WI38 (cell line): ENCODE measurements around the gene FITM2.
"Not testable (repeated sequence)": the region's sequence is repeated elsewhere in the genome, so short reads cannot be mapped to it uniquely, and the experiment has no call there.

Source experiments
- H3K4me3 ChIP-seq: 2 replicates; pipeline ENCODE4 v1.5.1; 2011; ENCODE audit warnings: low read depth, mild to moderate bottlenecking, control low read depth, low read length
- CTCF ChIP-seq: IDR thresholded peaks from 2 replicates; pipeline ENCODE4 v1.5.1; 2012; ENCODE audit warnings: low read depth, mild to moderate bottlenecking, control low read depth, low read length

FITM2 gene

GRCh38 chr20:44306927-44307326, 4.1 kb downstream of the FITM2 start:
- no peak overlapping the region for H3K4me3 ChIP-seq
- no peak for TF ChIP-seq CTCF

GRCh38 chr20:44304383-44304782, 6.6 kb downstream of the FITM2 start:
- no peak for TF ChIP-seq CTCF
- no peak overlapping the region for H3K4me3 ChIP-seq

GRCh38 chr20:44302736-44303135, 8.3 kb downstream of the FITM2 start:
- H3K4me3 ChIP-seq, result no peak overlapping the region
- TF ChIP-seq CTCF, result no peak

- TF ChIP-seq CTCF, result no peak
- no peak overlapping the region for H3K4me3 ChIP-seq
These were observed 8.9 kb downstream of the FITM2 start for GRCh38 chr20:44302026-44302669.

- H3K4me3 ChIP-seq, result no peak overlapping the region
- TF ChIP-seq CTCF, result no peak
These were observed 9.7 kb downstream of the FITM2 start for GRCh38 chr20:44301285-44301684.

- H3K4me3 ChIP-seq, result not testable (repeated sequence)
These were observed 11.9 kb downstream of the FITM2 start for GRCh38 chr20:44299011-44299535.

- H3K4me3 ChIP-seq, result no peak overlapping the region
- no peak for TF ChIP-seq CTCF
These were observed 13.3 kb downstream of the FITM2 start for GRCh38 chr20:44297721-44298120.

GRCh38 chr20:44296011-44296410, 15.0 kb downstream of the FITM2 start:
- TF ChIP-seq CTCF, result no peak
- H3K4me3 ChIP-seq, result no peak overlapping the region
